Metanephros (tissue), 1 donor: Measurements from ENCODE around the gene VNN1. TPM values are rescaled to one million over a fixed set of nuclear protein-coding genes. Genes with fewer than 3 reads are reported as not detected.

Experiments used
- total RNA-seq: library from RNA; depleted of rRNA; stranded (reverse); fragments of >200 nt; gene quantifications from one replicate; pipeline ENCODE4 v1.2.3, GENCODE V29; 2014

VNN1 gene
- 0.35 TPM for total RNA-seq

GRCh38 chr6:132713352-132714134 lies at the start of gene VNN1:
Gene VNN1 (minus strand): TSS chr6:132714055. CDS start chr6:132714035, 20 bp downstream.

GRCh38 chr6:132659082-132659481 lies 54.8 kb downstream of the VNN1 start, which contains the start of gene TAAR1:
Gene TAAR1 (minus strand): TSS chr6:132659182. CDS start chr6:132646003, 13,179 bp downstream.

Other genes with a start within 250 kb of the VNN1 start
- 65.6 TPM for gene STX7, start 200.9 kb downstream of the VNN1 start, total RNA-seq
- gene TAAR9, start 175.8 kb downstream of the VNN1 start, total RNA-seq = not detected
- not detected for gene TAAR8, start 161.4 kb downstream of the VNN1 start, total RNA-seq
- not detected for gene TAAR6, start 143.7 kb downstream of the VNN1 start, total RNA-seq
- not detected for gene TAAR5, start 124.3 kb downstream of the VNN1 start, total RNA-seq
- gene TAAR2, start 89.8 kb downstream of the VNN1 start, total RNA-seq = not detected
- not detected for gene TAAR1, start 54.9 kb downstream of the VNN1 start, total RNA-seq
- gene VNN2, start 43.8 kb upstream of the VNN1 start, total RNA-seq = 23.5 TPM
- gene SLC18B1, start 84.6 kb upstream of the VNN1 start, total RNA-seq = 17.3 TPM
- 1,981 TPM for gene RPS12, start 100.5 kb upstream of the VNN1 start, total RNA-seq